Measurements from ENCODE around the gene METTL1.

The METTL1 gene

DNA sequence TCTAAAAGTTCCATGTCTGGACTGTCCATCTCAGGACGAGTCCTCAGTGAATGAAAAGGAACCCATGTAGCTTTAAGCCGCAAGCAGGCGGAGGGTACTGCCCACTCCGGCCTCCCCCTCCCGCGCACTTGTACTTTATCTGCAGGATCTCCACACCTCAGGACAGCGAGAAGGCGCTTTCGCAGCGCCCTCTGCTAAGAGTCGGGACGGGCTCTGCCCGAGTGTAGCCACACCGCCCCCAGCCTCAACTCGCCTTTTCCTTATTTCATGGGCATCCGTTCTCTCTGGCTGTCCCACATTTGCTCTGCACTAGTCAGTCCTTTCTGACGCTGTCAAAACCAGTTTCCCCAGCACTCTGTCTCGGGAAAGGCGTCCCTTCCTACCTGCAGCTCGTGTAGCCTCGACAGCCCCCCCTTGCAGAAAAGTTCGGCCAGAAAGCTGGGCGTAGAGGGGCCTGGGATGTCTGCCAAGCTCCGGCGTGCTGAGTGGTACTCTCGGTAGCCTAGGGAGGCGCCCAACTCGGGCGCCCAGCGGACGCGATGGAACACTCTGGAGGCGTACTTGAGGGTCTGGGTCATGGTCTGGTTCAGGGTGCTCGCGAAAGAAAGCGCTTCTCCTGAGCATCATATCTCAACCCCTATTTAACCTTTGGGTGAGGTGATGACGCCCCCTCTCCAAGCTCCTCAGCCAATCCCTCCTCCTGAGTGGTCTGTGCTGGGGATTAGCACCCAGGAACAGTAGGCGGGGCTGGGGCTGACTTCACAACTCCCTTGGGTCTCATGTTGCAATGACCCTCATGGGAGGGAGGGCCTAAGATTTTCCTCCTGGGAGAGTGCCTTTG lies 5.2 kb downstream of the METTL1 start, which contains the start of gene CYP27B1:
Gene CYP27B1, minus strand, starts transcription at position 615 of the 841 bp plus-strand sequence. Its CDS starts 37 bp downstream, at position 578.
- DNase-seq: peak; percentile 42

DNA sequence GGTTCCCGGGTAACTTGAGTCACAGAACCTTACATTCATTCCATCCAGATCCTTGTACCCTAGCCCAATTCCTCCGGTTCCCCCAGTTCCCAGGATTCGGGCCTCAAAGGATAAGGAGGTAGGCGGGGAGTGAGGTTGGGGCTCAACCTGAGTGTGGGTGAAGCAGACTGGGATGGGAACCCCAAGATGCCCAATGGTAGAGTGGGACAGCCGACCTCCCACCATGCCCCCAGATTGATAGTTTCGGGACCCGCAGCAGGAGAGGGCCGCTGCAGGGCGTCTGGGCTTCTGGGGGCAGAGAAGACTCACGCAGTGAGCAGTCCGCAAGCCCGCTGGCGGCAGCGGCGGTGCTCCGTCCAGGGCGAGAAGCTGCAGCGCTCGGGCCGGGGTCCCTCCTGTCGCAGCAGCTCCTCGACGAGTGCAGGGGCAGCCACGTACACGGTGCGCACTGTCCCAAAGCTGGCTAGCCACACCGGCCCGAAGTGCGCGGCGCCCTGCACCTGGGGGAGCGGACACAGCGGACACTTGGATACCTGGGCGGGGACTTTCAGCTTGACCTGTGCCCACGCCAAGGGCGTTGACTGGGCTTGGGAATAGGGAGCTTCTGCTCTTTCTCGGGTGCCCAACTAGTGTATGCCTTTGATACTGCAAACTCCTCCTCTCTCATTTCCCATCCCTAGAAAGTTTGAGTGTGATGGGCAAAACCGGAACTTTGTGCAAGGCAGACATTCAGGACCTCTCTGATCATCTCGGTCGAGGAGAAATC lies 6.0 kb downstream of the METTL1 start:
- no peak for DNase-seq

DNA sequence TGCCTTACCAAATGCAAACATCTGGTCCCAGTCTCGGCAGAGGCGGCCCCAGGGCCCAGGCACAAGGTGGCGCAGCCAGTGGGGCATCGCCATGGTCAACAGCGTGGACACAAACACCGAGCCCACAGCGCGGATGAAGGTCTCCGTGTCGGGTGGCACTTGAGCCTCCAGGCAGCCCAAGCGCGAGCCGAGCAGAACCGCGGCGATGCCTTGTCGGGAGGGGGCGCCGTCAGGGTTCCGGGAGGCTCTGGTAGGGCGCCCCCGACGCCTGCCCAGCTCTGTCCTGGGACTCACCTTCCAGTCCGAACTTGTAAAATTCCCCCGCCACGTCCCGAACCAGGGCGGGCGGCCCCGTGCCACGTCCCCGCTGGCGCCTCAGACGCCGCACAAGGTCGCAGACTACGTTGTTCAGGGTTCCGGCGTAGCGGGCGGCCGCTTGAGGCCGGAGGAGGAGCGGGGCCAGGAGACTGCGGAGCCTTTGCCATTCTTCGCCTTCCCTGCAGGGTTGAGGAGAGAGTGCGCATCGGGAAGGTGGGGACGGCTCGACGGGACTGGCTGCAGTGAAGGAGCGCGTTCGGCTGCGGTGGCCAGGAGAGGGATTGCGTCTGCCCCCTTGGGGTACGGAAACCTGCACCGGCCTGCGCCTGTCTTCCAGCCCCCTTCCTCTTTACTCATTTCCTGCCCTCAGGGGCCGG lies 6.8 kb downstream of the METTL1 start:
- peak; percentile 36 for DNase-seq

DNA sequence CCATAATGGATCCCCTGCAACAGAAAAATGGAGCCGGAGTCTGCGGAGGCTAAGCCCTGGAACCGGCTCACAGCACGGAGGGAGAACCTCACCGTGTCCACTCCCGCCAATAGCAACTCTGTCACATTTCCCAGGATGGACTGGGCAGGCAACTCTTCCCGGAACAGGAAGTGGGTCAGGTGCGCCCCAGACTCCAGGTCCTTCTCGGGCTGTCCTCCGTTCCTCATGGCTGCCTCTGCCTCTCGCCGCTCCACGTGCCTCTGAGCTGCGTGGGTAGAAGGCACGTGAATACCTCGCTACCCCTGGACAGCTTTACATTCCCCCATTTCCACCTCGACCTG lies 7.3 kb downstream of the METTL1 start:
- no peak for DNase-seq

DNA sequence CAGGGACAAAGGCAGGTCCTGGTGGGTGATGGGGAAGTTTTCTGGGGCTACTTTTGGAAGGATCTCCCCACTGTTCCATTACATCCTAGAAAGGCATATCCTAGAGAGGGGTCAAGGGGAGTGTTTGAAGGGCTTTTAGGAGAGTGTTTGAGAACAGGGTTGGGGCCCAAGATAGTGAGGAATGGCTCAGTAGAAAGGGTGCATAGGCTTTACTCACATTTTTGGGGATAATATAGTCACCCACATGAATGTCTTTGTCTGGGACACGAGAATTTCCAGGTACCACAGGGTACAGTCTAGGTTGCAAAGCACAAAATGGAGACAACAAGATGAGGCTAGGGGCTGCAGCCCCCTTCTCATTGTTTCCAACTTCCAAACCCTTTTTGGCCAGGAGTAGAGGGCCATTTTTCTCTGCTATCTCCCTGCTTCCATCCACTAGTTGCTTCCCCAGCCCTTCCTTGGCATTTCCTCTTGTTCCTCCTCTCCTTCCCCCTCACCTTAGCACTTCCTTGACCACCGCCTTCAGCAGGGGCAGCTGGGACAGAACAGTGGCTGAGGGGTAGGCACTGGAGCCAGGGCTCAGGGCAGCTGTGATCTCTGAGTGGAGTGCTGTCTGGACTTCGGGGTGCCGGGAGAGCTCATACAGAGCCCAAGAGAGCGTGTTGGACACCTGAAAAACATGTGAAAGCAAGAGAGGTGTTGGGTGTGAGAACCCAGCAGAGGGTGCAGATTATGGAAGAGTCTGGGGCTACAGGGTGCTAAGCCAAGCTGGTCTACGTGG lies 7.8 kb downstream of the METTL1 start:
- no peak for DNase-seq

DNA sequence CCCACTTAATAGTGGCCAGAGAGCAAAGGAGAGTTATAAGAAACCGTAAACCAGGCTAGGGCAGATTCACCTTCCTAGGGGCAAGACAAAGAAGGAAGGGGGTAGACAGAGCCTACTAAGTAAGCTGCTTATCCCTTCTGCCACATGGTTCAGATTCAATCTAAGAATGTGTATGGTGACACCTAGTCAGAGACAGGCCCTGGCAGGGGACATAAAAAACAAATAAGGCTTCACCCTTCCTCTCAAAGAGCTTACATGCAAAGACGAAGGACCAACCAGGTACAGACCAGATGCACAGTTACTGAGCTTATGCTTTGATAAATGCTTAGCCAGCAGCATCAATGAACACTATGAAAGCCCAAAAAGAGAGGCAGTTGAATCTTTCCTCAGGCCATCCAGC lies 9.4 kb downstream of the METTL1 start:
- DNase-seq: no peak

DNA sequence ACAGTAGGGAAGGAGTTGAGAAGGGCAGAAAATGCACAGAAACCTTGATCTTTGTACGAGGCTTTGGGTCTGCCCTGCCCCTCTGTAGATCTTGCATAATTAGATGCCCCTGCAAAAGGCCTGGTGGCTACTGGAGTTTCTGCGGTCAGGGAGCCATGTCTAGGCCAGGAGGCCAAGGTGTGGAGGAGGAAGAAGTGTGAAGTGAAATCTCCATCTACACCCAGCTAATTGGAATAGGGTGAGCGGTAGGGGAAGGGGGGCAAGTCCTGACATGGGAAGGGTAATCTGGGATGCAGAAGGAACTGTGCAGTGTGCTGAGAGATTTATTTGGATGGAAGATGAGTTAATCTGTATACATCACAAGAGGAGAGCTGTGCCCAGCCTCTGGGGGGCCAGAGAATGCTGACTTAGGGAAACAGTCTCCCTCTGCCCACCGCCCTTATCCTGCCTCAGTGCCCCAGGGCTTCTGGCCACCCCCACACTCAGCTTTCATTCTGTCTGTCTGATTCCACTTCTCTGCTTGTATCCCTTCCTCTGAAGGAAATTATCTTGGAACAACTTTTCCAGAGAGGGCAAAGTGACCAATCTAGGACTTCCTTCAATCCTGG lies 10.4 kb downstream of the METTL1 start:
- no peak for DNase-seq

DNA sequence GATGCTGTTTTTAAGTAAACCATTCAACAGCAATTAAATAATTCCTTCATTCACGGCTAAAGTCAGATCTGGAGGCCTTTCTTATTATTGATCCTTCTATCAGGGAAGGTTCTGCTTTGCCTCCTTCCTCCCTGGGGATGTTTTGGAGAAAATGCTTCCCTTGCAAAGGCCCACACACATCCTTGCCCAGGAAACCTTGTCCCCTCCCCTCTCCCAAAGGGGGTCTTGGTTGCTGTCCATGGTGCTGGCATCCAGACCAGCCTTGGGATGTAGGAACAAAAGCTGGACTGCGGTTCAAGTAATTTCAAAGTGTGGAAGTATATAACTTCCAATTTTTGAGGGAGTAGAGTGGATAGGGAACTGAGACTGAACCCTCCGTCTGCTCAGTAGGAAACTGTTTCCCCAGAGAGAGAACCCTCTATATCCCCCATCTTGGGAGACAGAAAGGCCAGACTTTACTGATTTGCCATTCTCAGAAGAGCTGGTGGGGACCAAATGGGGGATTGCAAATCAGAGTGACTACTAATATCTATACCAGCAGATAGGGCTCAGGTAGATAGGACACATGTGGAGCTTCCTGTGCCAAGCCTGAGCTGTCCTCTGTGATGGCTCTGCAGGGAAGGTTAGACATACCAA lies 11.4 kb downstream of the METTL1 start:
- DNase-seq: no peak

DNA sequence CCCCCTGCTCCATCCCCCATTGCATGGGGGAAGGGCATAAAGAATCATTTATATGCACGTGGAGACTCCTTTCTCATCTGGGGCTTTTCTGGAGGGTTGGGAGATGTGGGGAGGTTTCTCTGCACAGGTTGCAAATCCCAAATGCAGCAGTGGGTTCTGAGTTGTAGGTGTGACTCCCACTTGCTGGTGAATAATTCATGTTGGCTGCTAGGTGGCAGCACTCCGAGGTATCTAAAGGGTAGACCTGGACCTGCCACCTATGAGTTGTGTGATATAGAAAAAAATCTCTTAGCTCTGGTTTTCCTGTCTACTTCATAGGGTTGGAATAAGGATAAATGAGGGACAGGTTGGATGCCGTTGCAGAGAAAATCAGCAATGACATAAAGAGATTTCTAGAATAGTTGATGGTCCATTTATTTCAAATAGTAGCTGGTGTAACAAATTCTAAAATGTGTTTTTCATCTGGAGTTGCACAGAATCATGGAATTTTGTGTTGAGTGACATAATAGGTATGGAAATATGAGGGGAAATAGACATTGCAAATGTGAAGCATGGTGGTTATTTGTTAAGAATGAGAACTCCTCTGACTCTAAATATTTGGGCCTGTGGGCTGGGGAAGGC lies 12.4 kb downstream of the METTL1 start:
- peak; percentile 51 for DNase-seq

DNA sequence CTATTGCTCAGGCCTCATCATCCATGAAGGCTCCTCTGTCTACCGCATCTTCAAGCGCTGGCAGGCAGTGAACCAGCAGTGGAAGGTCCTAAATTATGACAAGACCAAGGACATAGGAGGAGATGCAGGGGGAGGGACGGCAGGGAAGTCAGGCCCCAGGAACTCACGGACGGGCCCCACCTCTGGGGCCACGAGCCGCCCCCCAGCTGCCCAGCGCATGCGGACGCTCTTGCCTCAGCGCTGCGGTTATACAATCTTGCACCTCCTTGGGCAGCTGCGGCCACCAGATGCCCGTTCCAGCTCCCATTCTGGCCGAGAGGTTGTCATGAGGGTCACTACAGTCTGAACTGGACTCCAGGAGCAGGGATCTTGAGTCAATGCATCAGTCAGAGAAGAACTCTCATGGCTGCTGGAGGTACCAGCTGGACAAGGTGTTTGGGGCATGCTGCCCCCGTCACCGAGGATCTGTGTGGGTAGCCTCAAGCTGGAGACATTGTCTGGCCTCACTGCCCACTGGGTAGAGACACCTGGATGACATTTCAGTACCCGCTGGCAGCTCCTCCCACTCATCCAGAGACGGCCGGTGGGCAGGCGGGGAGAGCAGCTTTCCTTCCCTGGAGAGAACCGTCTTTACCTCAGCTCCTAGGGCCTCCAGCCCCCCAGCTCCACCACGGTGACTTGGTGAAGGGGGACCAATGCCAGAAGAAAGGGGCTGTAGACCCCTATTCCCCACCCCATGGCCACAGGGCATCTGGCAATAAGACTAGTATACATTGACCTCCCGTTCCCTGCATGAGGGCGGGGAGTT lies 13.1 kb downstream of the METTL1 start:
- no peak for DNase-seq

DNA sequence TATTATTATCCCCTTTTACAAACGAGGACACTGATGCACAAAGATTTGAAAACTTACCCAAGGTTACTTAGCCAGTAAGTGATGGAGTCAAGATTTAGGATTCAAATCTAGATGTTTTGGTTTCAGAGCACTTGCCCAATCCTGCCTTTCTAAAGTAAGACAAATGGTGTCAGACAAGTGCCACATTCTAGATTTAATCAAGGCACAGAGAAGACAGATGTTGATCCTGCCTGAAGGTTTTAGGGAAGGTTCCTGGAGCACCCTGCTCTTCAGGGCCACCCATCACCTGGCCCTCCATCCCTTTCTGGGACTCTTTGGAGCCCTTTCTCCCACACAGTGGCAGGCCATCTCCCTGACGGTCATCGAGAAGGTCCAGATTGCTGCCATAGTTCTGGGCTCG lies 14.1 kb downstream of the METTL1 start:
- DNase-seq: no peak

DNA sequence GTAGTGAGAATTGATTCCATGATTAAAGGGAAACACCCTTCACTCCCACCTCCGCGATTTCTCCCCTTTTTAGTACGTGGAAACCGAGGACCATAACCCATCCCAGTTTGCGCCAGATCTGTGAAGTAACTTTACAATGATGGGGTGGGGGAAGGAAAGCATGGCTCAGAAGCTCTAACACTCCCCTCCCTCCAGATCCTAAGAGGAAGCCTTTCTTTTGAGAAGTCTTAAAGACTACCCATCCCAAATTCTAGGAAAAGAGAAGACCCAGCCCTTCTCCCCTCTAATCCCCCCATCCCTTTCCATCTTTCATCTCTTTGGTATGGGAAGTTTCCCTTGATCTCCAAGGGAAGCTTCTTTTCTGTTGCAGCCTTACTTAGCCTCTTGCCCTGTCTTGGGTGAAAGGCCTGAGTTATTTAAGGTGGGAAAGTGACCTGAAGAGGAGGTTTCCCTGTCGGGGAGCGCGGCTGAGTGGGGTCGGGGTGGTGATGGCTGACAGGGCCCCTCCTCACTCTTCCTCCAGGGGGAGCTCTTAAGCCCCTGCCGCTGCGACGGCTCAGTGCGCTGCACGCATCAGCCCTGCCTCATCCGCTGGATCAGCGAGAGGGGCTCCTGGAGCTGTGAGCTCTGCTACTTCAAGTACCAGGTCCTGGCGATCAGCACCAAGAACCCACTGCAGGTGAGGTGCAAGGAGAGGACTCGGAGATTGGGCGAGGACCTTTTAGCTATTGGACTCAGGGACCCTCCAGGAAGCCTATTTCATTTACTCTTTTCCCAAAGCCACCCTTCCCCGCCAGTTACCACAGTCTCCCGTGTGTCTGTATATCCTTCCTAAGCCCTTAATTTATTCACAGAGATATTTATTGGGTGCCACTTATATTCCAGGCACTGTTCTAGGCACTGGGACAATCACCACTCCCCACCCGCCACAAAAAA lies 15.2 kb downstream of the METTL1 start:
- no peak for DNase-seq

DNA sequence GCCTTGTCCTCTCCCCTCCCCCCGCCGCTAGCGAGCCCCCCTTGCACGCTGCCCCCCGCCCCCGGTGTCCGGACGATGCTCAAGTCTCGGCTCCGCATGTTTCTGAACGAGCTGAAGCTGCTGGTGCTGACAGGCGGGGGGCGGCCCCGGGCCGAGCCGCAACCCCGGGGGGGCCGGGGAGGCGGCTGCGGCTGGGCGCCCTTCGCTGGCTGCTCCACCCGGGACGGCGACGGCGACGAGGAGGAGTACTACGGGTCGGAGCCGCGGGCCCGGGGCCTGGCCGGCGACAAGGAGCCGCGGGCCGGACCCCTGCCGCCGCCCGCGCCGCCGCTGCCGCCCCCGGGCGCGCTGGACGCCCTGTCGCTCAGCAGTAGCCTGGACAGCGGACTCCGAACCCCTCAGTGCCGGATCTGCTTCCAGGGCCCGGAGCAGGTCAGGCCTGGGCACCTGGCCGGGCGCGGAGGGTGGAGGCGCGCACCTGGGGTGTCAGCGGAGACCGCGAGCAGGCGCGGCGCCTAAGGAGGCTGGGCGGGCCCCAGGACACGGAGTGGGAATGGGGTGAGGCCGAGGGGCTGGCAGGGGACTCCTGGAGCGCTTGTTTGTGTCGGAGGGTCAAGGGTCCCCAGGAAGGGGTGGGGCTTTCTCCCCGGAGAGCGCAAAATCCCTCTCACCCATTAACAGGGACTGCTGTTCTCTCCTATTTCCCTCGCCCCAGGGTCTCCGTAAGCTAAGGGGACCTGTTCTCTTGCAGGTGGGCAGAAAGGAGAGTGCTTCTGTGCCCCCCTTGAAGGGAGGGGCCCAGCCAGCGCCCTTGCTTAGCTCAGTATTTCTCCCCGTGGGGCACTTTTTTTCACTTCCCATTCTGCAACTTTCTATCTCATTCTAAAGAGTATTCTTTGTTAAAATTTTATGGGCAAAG lies 16.2 kb downstream of the METTL1 start:
- DNase-seq: no peak

DNA sequence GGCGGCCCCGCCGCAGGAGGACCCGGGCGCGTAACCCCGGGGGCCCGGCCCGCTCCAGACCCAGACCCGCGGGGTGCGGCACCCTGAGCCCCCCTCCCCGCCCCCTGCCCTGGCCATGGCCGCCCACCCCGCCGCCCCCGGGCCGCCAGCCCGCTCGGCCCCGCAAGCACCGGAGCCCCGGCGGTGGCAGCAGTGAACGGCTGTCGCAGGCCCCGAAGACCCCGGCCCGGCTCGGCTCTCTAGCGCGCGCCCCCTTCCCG lies 16.8 kb downstream of the METTL1 start:
- DNase-seq: no peak

DNA sequence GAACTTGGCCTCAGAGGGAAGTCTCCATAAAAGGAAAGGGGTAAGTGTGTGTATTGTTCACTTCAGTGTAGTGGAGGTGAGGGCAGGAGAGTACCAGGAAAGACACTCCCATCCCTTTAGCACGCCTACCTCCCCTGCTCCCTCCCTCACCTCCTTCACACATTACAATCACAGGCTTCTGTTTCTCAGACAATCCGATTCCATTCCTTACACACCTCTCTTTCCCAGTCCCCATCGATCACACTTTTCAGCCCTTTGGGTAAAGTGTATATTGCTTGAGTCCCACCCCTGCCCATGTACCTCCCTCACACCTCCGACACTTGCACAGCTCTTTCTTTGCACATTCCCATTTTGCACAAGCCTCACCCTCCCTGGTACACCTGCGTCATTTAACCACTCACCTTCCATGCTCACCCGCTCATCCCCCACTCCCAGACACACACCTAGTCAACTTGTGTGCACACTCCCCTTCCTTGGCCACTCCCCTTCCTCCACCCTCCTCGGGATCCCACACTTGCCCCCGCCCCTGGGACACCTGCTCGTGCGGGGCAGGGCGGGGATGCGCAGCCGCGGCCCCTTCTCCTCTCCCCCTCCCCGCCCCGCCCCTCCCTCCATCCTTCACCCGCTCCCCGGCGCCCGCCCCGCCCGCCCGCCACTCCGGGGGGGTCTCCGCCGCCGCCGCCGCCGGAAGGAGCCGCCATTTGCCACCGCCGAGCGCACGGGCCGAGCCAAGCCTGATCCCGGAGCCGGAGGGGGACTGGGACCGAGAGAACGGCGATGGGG lies 17.3 kb downstream of the METTL1 start, which contains the start of gene MARCHF9:
Gene MARCHF9, plus strand, starts transcription at position 693 of the 783 bp plus-strand sequence. CDS start 426 bp downstream, outside the sequence.
- DNase-seq: peak; percentile 93

DNA sequence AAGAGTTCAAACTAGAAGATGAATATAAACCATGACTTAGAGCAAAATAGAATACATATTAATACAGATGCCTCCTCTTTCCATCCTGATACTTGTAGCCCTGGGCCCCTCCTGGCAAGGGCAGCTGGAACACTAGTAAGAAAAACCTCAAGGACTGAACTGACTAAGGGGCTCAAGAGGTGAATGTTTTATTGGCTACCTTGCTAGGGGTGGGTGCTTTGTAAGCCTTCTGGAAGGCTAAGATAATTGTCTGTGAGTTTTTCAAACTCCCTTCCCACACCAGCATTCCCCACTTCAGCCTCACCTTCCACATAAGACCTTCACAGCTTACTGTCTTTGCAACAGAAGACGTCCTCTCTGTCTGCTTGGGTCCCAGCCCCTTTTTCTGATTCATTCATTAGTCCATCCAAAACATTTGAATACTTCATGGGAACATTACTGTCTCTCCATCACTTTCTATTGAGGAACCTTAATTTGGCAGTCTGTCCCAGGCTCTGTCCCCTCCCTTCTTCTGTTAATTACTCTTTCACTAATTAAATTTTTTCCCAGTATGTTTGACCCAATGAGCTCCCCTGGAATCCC lies 18.1 kb downstream of the METTL1 start:
- no peak for DNase-seq

DNA sequence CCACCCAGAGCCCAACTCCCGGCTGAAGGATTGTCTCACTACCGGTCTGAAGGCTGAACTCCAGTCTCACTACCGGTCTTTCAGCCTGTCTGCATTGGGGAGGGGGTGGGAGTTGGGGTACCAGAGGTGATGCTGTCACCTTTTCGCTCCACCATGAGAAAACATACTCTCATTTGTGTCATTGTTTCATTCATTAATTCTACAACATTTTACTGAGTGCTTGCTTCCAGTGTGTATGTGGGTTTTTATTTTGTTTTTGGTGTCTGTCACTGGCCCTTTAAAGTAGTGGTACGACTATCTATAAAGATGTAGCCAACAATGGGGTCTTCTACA lies 19.3 kb downstream of the METTL1 start:
- no peak for DNase-seq

Data from NCI-H2171 treated with DMSO at 0.1 percent for 48 hours (cell line).